Stimulated activated naive CD4-positive, alpha-beta T cell (primary cell): ENCODE data around the gene CORO6.

ENCODE experiments used
- DNase-seq, 6 experiments: peaks; one replicate each; lab custom pipeline; 2025; lab: John Stamatoyannopoulos, UW

The CORO6 gene

DNA sequence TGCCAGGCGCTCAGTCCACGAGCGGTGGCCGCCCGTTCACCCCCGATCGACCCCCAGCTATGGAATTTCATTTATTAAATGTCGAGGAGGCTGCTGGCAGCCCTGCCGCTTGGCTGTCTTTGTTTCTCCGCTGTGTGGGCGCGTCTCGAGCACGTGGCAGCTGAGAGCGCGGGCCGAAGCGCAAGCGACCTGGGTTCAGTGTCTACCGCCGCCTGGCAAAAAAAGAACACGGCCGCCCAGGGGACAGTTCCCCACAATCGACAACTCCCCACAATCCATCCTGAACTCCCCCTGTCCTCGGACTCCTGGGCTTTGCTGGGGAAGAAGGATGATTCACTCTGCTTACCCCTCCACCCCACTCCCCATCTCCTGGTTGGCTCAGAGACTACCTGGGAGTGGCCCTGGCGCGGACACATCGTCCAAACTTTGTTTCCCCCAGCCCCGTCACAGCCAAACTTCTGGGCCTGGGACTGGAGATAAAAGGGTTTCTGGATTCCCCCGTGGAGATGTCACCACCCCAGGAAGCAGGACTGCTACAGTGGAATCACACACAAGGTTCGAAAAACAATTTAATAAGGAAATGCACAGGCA is 31.5 kb downstream of the CORO6 start:
- DNase-seq: peak in 2 of 6 experiments; percentile 33 to 45

DNA sequence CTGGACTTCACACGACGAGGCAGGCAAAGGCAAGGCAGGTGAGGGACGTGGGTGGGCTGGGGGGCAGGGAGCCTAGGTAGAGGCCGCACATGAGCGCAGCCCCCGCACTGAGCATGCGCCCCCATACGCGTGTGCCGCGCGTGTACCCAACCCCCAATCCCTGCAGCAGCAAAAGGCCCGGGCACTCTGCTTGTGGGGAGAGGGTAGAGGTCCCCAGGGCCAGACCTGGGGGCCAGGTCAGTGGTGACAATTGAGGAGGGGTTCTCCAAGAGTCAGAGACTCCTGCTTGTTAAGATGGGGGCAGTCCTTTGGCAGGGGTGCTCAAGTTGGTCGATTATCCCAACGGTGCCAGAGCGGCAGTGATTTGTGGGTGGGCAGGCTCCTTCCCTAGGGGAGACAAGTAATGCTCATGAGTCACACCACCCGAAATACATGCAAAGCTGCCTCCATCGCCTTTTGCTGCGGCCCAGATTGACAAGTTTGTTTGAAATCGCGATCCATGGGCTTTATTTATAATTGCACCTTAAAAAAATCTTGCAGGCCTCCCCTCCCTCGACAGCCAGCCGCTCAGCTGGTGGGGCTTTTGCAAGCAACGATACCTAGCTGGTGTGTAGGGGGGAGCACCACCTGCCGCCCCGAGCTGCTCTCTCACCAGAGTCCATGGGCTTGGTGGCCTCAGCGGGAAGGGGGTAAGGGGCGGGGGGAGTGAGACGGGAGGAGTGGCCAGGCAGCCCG is 32.1 kb downstream of the CORO6 start:
- DNase-seq: peak in 4 of 6 experiments; percentile 12 to 45 (median 34)

DNA sequence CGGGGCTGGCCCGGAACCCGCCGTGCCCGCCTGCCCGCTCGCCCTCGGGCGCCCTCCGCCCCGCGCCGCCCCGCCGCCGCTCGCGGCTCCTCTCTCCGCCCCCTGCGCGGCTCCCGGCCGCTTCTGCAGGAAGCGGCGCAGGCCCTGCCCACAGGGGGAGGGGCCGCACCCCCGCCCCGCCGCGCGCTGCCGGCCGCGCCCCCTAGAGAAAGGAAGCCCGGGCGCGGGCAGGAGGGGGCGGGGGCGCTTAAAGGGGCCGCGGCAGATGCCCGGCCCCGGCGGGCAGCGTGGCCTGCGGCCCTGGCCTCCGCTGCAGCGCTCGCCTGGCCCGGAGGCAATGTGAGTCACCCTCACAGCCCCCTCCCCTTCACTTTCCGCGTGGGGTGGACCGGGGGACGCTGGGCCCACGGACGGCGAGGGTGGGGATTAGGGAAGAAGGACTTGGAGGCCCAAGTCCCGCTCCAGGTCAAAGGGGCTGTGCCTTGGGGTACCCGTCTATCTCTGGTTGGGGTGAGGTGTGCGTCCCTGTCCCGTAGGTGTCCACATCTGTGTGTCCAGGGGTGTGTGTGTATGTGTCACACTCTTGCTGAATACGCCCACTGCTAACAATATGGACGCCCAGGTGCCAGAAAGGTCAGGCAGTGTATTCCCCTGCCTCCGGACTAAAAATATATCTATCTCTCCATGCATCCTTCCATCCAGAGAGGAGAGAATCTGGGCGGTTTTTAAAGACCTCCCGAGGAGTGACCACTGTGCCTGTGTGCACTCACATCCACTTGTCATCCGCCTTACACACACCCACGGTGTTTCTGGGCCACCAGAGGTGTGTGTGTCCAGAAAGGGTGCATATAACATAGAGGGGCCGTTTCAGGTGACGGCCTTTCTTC is 32.9 kb downstream of the CORO6 start, which contains the start of gene GIT1:
TSS of gene GIT1 (minus strand) at position 125 of the 887 bp plus-strand sequence. CDS start 270 bp downstream, outside the sequence.
- DNase-seq: peak; percentile 66 to 83 (median 72)

DNA sequence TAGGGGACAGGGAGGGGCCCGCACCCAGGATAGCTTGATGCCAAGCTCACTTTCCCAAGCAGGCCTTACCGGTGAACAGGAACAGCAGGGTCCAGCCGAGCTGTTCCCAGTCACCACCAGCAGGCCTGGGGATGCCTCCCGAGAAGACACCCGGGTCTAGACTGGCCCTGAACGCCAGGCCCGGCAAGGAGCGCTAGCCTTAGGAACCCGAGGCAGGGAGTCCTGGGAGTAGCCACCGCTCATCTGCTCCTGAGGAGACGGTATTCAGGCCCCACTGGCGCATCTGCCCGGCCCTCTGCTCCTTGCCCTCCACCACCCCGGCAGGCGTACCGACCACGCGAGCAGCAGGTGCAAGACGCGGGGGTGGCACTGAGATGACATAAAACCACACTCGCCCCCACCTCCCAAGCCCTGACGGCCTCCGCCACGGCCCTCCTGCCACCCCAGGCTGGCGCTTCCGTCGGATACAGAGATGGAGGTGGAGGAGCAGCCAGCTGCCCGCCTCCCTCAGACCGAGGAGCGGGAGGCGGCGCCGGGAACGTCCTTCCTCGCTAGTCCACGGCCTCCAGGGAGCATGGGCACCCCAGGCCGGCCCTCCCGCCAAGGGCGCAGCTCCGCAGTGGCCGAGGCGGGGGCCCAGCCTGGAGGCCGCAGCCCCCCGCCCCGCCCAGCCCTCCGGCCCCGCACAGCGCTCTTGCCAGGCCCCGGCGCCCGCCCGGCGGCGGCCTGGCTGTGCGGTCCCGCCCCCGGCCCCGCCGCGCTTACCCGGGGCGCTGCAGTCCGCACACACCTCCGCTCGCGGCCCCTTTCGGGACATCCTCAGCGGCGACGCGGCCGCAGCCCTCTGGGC is 33.9 kb downstream of the CORO6 start:
- peak in 4 of 6 experiments; percentile 23 to 33 (median 26) for DNase-seq

DNA sequence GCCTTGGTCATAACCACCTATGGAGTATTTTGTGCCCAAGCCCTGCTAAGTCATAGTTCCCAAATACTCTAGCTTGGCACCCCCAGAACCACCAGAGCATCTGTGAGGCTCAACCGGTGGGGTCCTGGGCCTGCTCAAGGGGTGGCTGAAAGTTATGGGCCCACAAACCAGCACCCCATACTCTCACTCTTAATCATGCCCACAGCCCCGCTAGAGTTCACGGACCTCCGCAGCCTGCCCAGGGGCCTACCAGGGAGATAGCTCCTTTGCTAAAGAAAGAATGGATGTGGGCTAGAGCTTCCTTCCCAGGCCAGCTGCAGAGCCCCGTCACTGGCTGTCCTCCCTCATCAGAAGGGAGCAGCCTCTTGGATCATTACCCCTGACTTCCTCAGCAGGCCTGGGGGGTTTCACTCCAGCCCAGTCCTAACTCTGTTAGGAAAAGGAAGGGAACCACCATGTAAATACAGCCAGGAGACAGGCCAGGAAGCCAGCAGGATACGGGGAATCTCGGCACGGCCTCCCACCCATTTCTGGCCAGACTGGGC is 34.6 kb downstream of the CORO6 start:
- DNase-seq: no peak

DNA sequence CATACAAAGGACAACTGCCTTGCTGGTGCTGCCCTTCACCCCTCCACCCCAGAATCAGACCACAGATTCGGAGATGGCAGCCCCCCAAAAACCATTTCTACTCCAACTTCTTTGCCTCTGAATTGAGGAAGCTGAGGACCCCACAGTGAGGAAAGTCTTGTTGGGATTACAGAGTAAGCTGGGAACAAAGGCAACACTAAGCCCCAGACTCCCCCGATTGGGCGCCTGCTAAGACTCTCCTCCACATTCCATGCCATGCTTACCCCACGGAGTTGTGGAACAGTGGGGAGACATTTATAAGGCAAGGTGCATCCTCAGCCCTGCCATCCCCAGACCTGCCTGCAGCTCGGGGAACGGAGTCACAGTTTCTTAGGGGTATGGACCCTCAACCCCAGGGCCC is 35.1 kb downstream of the CORO6 start:
- DNase-seq: no peak

DNA sequence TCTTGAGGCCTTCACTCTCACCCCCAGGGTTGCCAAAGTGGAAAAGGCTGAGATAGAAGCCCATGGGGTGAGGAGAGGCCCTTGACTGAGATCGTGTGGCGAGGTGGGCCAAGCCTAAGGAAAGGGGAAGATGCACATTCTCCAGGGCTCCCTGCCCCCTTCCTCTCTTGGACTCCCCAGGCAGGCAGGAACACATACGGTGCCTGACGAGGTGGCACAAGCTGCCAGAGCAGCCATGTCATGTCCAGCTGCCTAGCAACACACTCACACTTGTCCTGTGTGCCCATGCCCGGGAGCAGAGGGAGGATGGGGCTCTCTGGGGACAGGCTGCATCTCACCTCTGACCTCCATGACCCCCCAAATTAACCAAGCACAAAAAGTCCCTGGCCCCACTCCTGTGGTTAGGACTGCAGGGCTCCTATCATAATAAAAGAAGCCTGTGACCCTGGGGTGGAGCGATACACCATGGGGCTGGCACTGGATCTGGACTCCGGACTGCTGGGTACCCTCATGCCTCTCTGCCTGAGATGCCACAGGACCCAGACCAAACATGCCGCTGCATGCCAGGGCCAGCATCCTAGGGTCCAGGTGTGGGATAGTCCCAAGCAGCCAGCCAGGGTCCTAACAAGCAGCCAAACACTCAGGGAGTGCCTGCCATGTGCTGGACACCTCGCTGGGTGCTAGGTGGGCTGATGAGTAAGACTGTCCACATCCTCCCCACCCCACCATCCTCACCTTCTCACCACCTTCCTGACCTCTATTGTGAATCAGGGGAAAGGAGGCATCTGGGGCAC is 35.8 kb downstream of the CORO6 start:
- no peak for DNase-seq

DNA sequence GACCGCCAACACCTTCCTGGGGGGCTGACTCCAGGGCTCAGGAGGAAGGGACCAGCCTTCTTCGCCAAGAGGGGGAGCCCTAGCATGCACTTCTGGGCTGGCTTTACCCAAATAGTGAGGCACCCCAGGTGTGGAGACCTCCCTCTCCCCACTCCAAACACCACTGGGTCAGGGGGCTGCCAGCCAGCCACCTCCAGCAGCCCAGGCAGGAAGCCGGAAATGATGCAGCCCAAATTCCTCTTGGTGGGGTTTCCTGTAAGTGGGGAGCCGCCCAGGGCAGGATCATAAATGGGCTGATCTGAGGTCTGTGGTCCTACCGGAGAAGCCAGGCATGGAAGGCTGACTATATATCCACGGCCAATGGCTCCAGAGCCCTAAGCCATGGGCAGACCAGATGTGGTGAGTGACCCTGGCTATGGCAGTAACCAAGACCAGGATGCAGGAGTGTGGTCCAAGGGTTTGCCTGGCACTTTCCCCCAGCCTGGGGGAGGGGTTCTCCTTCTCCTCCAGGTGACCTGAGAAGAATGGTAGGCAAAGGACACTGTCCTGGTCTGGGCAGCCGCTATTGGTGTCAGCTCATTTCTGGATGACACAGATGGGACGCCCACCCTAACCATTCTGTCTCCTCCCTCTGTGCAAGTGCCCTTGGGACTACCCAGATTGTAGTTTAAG is 37.5 kb downstream of the CORO6 start:
- peak in 4 of 6 experiments; percentile 11 to 14 (median 12) for DNase-seq

DNA sequence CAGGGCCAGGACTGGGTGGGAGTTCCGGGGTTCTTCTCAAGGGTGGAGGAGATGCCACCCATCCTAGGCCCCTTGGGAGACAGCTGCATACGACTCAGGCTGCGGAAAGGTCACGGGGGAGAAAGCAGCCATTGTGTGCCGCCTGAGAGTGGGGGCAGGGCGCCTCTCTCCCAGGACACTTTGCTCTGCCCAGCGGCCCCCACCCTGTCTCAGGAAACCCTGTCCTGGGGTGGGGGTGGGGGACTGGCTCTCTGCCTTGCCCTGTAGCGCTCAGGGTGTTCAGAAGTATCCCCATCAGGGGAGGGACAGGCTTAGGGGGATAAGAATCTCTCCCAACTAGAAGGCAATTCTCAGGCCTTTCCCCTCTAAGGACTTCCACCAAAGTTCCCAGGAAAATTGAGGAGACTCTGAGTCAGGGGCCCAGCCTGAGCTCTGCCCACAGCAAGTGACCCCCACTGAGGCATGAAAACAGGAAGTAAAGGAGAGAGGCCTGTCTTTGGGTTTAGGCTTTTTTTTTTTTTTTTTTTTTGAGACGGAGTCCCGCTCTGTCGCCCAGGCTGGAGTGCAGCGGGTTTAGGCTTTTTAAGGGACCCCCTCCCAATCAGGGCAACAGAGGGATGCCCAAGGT is 38.1 kb downstream of the CORO6 start:
- DNase-seq: no peak

DNA sequence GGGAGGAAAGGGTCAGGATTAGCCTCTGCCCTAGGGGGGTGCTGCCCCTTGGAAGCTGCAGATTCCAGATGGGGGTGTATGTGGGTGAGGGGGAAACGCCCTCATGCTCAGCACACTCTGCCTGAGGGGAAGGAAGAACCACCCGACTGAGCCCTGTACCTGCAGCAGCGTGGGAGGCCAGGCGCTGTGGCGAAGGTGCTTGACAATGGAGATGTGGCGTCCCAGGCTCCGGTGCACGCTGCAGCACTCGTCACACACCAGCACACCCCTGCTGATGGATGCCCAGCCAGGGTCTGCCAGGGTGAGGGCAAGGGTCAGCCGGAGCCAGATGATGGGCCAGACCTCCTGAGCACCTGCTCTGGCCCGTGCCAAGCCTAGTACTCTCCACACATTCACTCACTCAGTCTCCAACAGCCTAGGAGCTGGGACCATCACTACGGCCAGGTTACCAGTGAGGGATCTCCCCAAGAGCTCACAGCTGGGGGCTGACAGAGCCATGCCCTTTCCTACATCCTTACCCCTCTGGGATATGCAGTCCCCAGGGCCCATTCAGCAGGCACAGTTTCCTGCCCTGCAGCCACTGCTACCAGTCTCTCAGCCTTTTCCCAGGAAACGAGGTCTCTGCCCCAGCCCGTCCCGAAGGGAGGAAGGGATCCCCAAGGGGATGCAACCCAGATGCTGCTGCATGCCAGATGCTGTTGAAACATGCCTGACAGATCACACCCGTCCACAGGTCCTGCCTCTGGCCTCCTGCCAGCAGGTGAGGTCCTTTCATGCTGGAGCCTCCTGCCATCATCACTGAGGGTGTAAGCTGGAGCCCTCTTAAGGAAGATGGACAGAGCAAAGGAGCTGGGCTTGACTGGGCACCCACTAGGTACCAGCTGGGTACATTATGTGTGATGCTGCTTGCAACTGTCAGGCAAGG is 39.1 kb downstream of the CORO6 start:
- no peak for DNase-seq

DNA sequence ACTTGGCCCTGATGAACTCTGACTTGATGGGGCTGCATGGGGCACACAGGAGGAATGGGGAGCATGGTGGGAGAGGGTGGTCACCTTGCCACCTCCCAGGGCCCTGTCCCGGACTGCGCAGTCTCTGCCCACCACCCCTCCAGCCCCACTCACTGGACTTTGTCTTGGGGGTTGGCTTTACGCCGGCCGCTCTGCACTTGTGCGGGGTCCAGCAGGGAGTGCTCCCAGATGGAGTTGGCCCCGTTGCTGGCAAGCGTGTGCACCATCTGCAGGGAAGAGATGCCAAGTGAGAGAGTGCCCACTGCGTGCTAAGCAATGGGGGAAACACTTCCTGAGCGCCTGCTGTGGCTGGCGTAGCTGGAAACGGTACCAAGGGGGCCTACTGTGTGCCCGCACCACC is 39.9 kb downstream of the CORO6 start:
- no peak for DNase-seq

DNA sequence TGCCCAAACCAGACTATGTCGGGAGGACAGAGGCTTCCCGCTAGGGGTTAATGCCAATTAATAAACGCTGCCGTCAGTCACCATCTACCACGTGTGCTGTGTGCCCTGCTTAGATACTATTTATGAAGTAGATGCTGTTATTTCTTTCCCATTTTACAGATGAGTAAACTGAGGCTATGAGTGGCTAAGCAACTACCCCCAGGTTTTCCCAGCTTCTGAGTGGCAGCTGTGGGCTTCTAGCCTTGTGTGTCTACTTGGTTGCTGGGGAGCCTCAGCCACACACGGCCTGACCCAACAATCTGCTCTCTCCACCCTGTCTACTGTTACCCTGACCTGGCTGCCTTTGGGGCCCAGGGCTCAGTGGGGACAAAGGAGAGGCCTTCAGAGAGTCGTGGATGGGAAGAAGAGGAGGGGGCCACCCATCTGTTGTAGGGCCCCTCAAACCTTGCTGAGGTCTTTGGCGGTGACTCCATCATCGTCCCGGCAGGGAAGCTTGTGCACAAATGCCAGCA is 40.4 kb downstream of the CORO6 start:
- no peak for DNase-seq

DNA sequence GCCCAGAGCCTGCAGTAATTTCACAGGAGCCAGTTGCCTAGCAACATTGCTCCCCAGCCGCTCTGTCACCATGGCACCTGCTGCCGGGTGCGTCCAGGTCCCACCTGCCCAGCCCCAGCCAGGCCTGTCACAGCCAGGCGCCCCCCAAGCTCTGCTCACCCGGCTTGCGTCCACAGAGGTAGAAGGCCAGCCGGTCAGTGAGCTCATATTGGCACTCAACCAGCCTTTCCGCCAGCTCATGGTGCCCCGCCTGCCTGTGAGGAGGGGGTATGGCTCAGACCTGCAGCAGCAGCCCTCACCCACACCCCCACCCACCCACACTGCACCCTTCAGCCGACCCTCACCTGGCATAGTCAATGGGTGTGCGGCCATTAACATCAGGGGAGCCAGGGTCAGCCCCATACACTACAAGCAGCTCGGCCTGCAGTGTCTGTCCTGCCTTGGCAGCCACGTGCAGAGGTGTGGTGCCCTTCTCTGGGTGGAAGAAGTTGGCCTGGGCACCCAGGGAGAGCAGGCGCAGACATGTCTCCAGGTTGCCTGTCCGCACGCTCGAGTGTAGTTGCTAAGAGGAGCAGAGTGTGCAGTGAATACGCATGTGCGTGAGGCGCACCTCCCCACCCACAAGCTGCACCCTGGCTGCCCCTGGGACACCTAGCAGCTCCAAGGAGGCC is 41.0 kb downstream of the CORO6 start:
- DNase-seq: no peak

DNA sequence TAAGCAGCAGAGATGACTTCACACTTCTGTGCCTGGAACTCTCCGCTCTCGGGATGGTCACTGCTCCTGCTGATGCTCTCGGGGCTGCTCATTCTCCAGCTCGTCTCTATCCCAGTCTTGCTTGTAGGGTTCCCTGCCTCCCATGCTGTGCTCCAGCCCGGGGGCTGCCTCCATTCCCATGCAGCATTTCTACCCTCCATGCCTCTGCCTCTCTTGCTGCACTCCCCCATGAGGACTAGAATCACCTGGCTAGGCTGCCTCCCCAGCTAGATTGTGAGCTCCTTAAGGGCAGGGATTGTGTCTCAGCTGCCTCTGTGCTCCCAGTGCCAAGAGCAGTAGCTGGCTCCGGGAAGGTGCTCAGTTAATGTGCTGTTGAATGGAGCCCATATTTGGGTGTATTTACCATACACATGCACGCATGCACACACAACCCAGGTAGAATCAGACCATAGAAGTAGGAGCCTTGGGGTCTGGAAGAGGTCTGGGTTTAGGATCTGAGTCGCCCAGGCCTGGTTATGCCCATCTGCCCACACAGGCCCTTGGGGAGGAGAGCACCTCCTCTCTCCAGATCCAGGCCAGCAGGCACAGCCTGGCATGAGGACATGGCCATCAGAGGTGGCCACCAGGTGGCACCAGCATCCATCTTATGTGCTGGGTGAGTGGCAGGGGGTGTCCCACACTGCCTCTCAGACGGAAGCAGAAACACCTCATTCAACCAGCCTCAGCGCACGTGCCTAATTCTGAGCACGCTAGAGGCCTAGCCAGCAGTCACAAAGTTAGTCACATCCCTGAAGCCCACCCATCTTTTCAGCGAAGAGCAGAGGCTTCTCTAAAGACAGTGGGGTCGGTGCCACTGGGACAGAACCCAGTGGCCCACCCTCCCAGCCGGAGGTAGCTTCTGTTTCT is 42.6 kb downstream of the CORO6 start:
- DNase-seq: peak; percentile 78 to 88 (median 85)

DNA sequence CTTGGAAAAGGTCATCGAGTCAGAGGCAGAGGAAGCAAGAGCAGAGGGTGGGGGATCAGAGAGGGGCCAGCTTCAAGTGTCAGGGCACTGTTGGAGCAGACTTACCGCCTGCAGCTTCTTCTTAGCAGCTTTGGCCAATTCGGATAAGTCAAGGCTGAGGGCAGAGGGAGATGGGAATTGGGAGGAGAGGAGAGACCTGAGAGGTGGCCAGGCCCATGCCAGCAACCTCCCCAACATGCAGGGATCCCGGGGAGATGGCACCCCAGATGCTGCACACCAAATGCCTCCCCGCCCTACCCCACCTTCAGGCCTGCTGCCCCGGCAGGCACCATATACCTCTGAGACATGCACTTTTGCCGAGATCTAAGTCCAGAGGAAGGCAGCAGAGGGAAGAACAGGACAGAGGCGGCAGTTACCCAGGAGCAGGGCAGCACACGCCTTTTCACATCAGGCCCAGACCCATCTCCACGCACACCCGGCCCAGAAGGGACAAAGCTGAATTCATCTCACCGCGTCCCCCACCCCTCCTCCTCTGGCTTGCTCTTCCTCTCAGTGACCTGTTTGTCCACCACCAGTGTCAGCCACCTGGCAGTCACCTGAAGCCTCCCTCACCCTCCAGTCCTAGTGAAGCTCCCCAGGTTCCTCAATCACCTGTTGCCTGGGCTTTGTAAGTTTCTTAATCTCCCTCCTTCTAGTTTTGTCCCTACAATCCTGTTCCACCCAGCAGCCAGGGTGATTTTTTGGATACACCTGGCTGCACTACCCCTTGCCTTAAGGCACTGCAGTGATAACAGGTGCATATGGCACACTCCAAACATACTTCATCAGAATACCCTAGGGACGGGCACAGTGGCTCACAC is 43.9 kb downstream of the CORO6 start:
- DNase-seq: no peak
